ENCODE measurements around the gene PIGS. TPM values are rescaled to one million over a fixed set of nuclear protein-coding genes. Genes with fewer than 3 reads are reported as not detected.
A peak's percentile ranks its signal among the peaks of the same experiment; 100 is the strongest.
"Not testable (repeated sequence)": the region's sequence is repeated elsewhere in the genome, so short reads cannot be mapped to it uniquely, and the experiment has no call there.

Gene PIGS
- 40.4 TPM for total RNA-seq

DNA sequence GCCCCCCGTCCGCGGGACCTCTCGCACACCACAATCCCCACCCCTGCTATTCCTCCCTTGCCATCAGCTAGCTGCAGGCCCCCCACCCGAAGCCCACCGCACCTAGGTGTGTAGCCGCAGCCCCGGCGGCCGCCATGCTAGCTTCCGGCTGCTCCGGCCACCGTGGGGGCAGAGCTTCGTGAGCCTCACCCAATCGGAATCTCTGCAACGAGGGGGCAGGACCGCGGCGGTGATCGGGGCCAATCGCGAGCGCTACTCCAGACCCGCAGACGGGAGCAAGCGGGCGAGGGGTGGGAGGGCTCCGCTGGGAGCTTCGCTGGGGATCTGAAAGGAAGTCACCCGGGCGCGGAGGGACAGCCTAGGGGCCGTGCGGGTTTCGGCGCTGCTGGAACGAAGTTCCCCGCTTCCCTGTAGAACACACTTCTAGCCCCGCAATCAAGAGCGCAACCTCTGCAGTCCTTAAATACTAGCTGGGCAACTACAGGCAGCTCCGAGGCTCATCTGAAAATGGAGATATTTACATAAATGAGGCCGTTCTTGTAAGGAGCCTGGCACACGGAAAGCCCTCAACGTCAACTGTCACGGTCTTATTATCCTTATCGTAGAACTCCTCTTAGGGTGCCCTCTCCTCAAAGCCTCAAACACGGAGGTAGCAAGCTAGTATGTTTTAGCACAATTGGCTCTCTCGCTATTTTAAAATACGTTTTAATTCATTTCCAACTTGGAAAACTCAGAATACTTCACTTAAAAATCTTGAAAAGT, at the start of gene PIGS:
Gene PIGS, minus strand, starts transcription at position 164 of the 762 bp plus-strand sequence. Its CDS starts 28 bp downstream, at position 136.
- intact Hi-C loops (cut with DNase I), result no loop called here
- DNase-seq (ENCODE audit: low spot score) (peak; percentile 96), ATAC-seq (peak; percentile 99)

DNA sequence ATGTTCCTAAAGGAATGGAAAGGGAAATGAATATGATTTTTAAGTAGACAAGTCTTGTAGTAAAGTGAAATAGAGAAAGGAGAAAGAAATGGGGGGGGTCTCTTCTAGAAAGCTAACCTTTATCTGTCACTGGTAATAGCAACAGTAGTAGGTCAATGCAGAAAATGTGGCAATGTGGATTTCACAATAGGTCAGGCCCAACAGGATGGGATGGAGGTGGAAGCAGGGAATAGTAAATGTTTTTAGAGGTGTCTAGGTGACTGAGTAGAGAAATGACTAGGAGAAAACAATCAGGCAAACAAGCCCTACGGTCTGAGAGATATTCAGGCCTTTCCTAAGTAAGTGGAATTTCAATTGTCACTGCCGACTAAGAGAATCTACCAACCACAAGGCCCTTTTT, 48.7 kb upstream of the PIGS start:
- DNase-seq (ENCODE audit: low spot score) (no peak), ATAC-seq (no peak)
- intact Hi-C loops (cut with DNase I), result no loop called here

DNA sequence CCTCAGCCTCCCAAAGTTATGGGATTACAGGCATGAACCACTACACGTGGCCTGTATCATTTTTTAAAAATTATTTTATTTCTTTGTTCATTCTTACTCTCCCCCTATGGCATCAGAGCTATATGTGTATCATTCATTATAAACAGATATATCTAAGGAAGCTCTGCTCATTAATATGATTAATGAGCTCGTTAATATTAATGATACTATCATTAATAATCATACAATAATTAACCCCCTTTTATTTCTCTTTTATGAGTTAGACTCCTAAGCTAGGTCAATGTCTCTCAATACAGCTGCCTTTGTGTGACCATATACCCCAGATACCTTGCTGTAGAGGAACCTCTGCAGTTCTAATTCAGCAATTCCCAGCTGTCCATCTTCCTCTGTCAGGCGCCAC, 47.1 kb upstream of the PIGS start:
- intact Hi-C loops (cut with DNase I), result loop anchor here (10.0 kb wide), 1 partner anchor 114 kb away; the partner anchor contains the start of gene FOXN1

DNA sequence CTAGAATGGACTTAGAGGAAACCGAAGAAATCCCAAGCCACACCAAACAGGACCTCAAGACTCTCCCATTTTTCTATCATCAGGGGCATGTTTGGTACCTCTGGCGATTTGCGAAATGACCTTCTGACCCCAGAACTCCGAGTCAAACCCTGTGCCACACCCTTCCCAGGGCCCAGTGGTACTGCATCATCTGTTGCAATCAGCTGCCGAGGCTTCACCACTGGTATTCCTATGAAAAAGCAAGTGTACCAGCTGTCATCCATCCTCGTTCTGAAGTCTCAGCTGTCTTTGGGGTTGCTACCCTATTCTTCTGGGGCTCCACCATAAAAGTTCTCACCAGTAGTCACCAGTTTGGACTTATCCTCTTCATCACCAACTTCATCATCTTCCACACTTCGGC, 45.0 kb upstream of the PIGS start:
- DNase-seq (ENCODE audit: low spot score) (no peak), ATAC-seq (no peak)
- intact Hi-C loops (cut with DNase I), result loop anchor here (10.0 kb wide), 1 partner anchor 111 kb away; the partner anchor contains the start of gene FOXN1

More for the DNA sequence above, 47.1 kb upstream of the PIGS start:
- DNase-seq (ENCODE audit: low spot score), result no peak
- ATAC-seq, result no peak

DNA sequence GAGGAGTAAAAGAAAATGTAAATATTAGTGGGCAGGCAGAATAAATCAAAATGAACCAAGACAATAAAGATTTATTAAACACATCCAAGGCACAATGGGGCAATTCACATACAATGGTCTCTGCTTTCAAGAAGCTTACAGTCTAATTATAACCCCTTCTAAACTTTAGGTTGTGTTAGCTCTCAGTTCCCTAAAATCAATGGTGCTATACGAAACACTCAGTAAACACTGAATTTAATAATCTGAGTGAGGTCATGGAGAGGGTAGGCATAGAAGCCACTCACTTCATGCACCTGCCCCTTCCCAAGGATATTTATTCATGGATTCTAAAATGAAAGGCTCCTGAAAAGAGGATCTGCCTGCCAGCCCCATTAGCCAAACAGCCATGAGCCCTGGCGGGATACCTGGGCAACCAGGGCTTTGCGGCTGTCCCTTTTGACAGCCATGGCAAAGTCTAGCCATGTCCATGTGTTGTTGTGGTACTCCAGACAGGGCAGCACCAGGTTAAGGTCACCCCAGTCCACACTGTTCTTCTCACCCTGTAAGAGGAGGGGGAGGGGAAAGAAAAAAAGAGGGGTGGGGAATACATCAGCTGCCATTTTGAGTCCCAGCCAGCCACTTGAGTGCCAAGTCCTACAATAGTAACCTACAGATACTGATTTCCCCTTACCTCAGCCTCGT, 44.1 kb upstream of the PIGS start:
- DNase-seq (ENCODE audit: low spot score) (no peak), ATAC-seq (no peak)
- intact Hi-C loops (cut with DNase I), result loop anchor here (10.0 kb wide), 1 partner anchor 111 kb away; the partner anchor contains the start of gene FOXN1

DNA sequence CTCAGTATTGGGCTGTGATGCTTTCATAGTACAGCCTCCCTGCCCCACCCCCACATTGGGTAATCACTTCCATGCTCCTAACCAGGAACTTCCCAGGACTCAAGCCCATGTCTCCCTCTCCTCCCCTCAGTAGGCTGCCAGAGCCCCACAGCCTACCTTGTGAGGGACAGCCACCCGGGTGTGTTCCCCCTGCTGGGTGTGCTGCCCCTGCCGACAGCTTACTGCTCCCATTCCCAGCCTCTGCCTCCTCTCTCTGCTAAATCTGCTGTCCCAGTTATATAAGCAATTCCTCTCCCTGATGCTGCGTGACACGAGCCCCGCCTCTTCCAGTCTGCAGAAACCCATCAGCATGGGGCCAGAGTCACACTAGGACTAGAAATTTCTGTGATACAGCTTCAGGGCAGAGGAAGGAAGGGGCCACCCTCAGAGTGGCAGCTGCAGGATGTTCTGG, 42.6 kb upstream of the PIGS start, which contains the start of gene RSKR:
Gene RSKR, minus strand, starts transcription at position 255 of the 451 bp plus-strand sequence. Its CDS starts 24 bp downstream, at position 231.
- intact Hi-C loops (cut with DNase I), result loop anchor here (10.0 kb wide), 1 partner anchor 109 kb away; the partner anchor contains the start of gene FOXN1
- DNase-seq (ENCODE audit: low spot score) (no peak), ATAC-seq (no peak)

DNA sequence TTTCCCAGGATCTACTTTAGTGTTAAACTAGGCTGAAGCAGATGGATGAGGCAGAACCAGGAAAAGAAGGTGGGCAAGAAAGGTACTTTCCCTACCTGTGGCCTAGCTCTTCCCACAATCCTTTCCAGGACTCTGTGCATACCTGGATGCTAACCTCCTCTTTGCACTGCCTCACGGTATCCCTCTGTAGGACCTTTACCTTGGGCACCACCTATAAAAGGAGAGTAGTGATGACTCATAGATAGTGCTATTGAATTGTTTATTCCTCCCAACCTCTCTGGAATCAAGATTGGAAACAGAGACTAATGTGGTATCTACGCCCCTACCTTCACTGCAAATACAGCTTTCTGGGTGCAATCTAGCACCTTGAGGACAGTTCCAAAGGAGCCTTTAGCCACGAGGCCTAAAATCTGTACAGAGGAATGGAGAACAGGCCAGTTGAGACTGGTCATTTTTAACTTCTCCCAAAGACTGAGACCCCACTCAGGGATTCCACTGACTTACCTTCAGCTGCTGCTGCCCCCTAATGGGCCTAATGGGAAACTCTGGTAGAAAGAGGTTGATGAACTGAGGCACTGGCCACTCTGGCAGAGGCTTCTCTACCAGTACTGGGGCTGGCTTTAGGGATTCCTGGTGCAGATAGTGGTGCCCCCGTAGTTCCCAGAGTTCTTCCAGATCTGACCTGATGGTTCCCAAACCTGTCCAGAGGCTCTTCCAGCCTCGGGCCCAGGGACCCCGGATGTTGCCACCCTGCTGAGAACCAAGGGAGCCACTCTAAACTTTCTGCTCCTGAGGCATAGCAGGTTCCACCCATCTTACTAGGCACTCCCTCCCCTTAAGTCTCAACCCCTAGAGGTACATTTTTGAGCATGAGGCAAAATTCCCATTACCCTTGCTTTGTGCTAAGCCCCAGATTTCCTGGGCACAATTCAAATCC, 41.9 kb upstream of the PIGS start:
- intact Hi-C loops (cut with DNase I), result loop anchor here (10.0 kb wide), 1 partner anchor 108 kb away; the partner anchor contains the start of gene FOXN1
- peak; percentile 56 for ATAC-seq
- DNase-seq (ENCODE audit: low spot score), result no peak

DNA sequence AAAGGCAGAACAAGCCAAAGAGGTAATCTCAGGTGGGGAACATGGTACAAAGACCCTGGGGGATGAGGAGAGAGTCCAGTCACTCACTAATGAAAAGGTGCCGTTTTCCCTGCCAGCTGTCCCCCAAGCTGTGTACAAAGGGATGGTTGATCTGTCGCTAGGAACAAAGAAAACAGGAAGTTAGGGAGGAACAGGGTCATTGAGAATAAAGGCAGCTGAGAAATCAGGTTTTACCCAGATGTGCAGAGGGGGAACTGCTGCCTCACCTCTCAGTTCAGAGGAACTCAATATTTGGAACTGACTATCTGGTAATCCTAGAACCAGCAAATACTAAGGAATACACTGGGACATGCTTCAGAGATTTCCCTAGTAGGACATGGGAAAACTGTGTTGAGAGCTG, 41.2 kb upstream of the PIGS start:
- DNase-seq (ENCODE audit: low spot score), result no peak
- intact Hi-C loops (cut with DNase I), result loop anchor here (10.0 kb wide), 1 partner anchor 108 kb away; the partner anchor contains the start of gene FOXN1
- ATAC-seq, result no peak

DNA sequence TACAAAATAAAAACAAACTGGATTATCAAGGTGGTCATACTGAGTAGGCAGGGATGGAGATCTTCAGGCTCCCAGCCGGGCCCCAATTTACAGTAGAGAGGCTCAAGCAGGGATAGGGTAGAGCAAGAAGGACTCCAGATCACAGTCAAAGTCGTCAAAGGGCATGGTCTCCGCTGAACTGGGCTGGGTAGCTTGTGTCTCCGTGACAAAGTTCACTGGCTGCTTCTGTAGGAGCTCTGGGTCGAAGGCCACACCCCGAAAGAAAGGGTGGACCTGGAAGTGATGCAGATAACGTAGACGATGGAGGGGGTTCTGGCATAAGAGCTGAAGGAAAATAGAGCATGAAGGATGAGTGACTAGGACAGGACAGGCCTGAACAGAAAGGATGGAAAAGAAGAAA, 39.1 kb upstream of the PIGS start:
- intact Hi-C loops (cut with DNase I), result loop anchor here (10.0 kb wide), 1 partner anchor 106 kb away; the partner anchor contains the start of gene FOXN1
- ATAC-seq (no peak), DNase-seq (ENCODE audit: low spot score) (no peak)

DNA sequence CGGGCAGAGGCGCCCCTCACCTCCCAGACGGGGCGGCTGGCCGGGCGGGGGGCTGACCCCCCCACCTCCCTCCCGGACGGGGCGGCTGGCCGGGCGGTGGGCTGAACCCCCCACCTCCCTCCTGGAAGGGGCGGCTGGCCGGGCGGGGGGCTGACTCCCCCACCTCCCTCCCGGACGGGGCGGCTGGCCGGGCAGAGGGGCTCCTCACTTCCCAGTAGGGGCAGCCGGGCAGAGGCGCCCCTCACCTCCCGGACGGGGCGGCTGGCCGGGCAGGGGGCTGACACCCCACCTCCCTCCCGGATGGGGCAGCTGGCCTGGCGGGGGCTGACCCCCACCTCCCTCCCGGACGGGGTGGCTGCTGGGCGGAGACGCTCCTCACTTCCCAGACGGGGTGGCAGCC, 32.7 kb upstream of the PIGS start:
- DNase-seq (ENCODE audit: low spot score); ATAC-seq: not testable (repeated sequence)

DNA sequence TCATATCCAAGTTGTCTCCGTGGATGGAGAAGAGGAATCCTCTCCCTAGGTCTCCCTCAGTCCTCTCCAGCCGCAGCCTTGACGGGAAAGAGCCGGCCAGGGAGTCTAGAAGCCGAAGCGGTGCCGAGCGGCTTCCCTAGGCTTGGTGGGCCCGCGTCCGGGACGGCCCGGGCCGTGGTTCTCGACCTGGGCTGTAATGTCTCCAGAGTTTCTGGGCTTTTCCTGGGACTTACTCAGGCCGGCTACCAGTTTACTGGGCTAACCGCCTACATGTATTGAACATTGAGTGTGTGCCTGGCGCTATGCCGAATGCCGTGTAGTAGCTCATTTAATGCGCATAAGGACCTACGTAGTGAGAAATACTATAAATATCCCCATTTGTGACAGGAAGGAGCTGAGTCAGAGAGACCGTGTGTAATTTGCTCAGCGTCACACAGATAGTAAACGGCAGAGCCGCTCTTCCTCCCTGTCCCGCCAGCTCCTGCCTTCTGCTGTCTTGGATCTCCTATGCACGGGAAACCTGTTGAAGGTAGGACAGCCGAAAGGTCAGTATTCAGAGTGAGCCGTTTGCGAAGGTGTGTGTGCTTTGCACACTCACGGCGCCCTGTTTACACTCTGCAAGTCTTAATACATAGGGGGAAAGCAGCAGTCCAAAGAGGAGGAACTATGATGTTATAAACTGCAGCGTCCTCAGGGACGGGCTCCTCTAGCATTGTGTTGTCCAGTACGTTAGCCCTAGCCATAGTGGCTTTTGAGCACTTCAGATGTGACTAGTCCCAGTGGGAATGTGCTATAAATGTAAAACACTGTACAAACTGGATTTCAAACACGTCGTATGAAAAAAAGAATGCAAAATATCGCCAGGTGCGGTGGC, 28.2 kb upstream of the PIGS start:
- peak; percentile 76 for ATAC-seq
- intact Hi-C loops (cut with DNase I), result loop anchor here (5.0 kb wide), 1 partner anchor 953 kb away; no protein-coding TSS in a partner anchor
- DNase-seq (ENCODE audit: low spot score), result peak; percentile 77

More for the DNA sequence above, 32.7 kb upstream of the PIGS start:
- intact Hi-C loops (cut with DNase I), result not testable (repeated sequence)

DNA sequence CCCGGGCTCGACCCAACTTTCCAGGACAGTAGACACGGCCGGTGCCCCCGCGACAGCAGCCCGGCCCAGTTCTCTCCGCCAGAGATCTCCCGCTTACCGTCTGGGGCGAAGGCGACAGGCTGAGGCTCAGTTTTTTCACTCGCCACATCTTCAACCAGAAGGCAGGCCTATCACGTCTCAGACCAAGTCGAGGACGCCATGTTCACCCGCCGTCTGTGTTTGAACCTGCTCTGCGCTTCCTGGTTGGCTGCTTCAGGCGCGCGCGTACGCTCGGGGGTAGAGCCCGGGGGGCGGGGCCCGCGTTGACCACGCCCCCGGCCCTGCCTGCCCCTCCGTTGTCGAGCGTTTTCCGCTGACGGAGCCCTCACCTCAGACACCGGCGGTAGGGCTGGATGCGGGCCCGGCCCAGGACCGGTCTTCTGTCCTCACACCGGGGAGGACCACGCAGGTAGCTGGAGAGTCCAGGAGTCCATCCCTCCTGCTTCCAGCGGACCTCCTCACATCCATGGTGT, 27.5 kb upstream of the PIGS start, which contains the start of gene SPAG5:
Gene SPAG5, minus strand, starts transcription at position 227 of the 512 bp plus-strand sequence. Its CDS starts 79 bp downstream, at position 148.
- peak; percentile 100 for ATAC-seq
- peak; percentile 93 for DNase-seq (ENCODE audit: low spot score)
- intact Hi-C loops (cut with DNase I), result loop anchor here (5.0 kb wide), 1 partner anchor 953 kb away; no protein-coding TSS in a partner anchor

DNA sequence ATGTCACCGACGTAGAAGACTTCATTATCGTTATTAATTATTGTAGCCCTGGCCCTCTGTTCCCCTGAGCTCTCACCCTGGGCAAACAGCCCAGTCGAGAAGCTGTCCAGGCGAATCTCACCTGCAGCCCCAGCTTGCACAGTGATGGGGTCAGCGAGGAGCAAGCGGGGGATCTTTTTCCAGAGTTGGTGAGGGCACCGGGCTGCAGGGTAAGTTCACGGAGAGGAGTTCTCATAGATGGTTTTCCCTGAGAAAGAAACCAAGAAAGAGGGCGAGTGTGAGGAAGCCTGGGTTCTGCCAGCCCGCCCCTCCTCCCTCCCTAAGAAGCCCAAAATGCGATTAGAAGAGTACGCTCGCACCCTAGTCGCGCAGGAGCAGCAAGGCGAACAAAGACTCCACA, 27.1 kb upstream of the PIGS start:
- no peak for DNase-seq (ENCODE audit: low spot score)
- ATAC-seq, result no peak
- intact Hi-C loops (cut with DNase I), result loop anchor here (5.0 kb wide), 1 partner anchor 954 kb away; no protein-coding TSS in a partner anchor

DNA sequence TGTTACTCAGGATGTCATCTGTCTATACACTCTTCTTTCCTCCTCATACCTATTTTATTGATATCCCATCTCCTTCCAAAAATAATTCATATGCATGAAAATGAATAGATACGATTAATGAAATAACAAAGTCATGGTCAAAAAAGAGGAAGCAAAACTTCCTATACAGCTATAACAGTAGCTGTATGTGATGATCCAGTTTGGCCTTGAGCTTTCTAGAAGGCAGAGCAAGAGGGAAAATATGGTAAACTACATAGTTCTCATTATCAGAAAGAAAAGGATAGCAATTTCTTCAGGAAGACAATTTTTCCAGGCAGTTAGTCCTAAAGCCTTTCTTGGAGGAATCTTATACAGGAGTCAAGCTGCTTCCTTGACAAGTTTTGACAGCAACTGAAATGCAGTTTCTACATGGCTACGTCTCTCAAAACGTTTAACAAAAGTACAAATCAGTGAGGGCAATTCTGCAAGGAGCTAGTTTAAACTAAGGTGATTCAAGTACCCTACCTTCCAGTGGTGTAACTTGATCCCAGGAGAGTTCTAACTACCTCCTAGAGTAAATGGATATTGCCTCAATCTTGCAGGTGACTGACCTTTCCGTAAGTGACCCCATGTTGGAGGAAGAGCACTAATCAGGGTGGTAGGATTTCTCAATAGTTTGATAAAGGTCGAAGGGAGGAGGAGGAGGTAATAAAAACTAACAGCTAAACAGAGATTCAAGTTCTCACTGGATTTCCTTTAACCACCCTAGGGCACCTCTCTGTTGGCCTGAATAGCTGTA, 26.5 kb upstream of the PIGS start:
- no peak for DNase-seq (ENCODE audit: low spot score)
- intact Hi-C loops (cut with DNase I), result loop anchor here (5.0 kb wide), 1 partner anchor 955 kb away; no protein-coding TSS in a partner anchor
- no peak for ATAC-seq

DNA sequence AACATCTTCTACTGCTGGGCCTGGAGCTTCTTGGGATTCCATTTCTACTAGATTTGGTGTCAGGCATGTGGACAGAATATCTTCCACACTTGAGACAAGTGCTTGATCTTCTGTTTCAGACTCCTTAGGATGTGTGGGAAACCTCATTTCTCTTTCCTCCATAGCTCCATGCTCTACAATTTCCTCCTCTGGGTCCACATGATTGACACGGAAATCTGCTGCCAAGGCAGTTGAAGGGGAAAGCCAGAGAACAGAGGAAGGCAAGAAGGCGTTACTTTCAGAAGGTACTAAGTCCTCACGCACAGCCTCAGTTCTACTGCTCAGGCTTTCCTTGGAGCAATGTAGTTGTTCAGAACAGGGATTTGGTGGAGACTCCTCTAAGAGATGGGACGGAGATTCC, 20.9 kb upstream of the PIGS start:
- no peak for DNase-seq (ENCODE audit: low spot score)
- intact Hi-C loops (cut with DNase I), result no loop called here
- ATAC-seq, result no peak

DNA sequence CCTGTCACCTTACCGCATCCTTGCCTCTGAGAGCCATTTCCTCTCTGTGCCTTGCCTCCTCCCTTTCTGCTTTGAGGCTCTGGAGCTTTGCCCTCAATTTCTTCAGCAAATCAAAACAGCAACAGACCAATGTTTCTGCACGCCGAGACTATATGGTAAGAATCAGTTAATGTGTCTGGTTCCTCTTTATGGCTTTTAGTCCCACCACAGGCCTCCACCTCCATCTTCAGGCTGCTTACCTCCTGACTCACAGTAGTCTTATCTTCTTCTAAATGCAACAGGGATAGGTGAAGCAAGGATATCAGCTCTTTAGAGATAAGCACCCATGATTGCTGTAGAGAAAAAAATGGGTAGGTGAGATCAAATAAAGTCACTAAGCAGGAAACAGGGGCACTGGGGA, 14.5 kb upstream of the PIGS start:
- intact Hi-C loops (cut with DNase I), result no loop called here
- ATAC-seq (no peak), DNase-seq (ENCODE audit: low spot score) (no peak)
